Breast epithelium (tissue), 4 donors: ENCODE results near the gene TNFSF10. TPM values are rescaled to one million over a fixed set of nuclear protein-coding genes. Genes with fewer than 3 reads are reported as not detected.
"Not testable (repeated sequence)": the region's sequence is repeated elsewhere in the genome, so short reads cannot be mapped to it uniquely, and the experiment has no call there.

Experiments used
- DNase-seq, 2 donors: peaks; one replicate each; pipeline ENCODE4 v3.0.0-alpha.2; 2019; ENCODE audit warnings: low spot score in 2 of 2
- H3K27ac ChIP-seq, 2 donors: fragments of 200-600 bp; sonication (generic) in 1 of 2; one replicate each; pipeline ENCODE4 v1.5.1; 2016 to 2019; ENCODE audit warnings: mild to moderate bottlenecking in 1 of 2
- H3K27me3 ChIP-seq, 2 donors: fragments of 200-600 bp; sonication (generic) in 1 of 2; one replicate each; pipeline versions ENCODE4 v1.5.1 to v1.6.0; 2017 to 2019; ENCODE audit warnings: control low read depth in 1 of 2, mild to moderate bottlenecking in 1 of 2
- H3K36me3 ChIP-seq: fragments of 200-600 bp; one replicate; pipeline ENCODE4 v1.5.1; 2019
- H3K4me1 ChIP-seq, 2 donors: fragments of 200-600 bp; sonication (generic); one replicate each; pipeline ENCODE4 v1.5.1; 2016 to 2019; ENCODE audit warnings: control low read depth in 1 of 2
- H3K4me3 ChIP-seq, 3 donors: fragments of 200-600 bp; sonication (generic); 1 replicate in 2 of 3; 2 replicates in 1 of 3; pipeline ENCODE4 v1.5.1; 2016 to 2019; ENCODE audit warnings: mild to moderate bottlenecking in 3 of 3, moderate library complexity in 2 of 3
- H3K9me3 ChIP-seq, 2 donors: fragments of 200-600 bp; sonication (generic) in 1 of 2; one replicate each; pipeline ENCODE4 v1.5.1; 2016 to 2019; ENCODE audit warnings: control low read depth in 1 of 2
- CTCF ChIP-seq, 3 donors: fragments of 450-650 bp; IDR thresholded peaks; one replicate each; pipeline ENCODE4 v1.5.1; 2016 to 2017; ENCODE audit warnings: antibody characterized with exemption in 3 of 3, mild to moderate bottlenecking in 3 of 3, moderate library complexity in 3 of 3
- POLR2A ChIP-seq: fragments of 450-650 bp; IDR thresholded peaks from one replicate; pipeline ENCODE4 v1.6.1; 2016; ENCODE audit warnings: antibody characterized with exemption, mild to moderate bottlenecking, moderate library complexity
- POLR2AphosphoS5 ChIP-seq, 3 donors: sonication (generic); formaldehyde crosslinking; IDR thresholded peaks; one replicate each; pipeline ENCODE4 v1.6.1; 2017; ENCODE audit warnings: antibody characterized with exemption in 3 of 3
- intact Hi-C: fragments of 100-400 bp; cut with DNase I; formaldehyde crosslinking; loops from one replicate; pipeline ENCODE4 v1.15.1; 2023; ENCODE audit warnings: low total_unique reads
- total RNA-seq, 3 donors: library from RNA; depleted of rRNA; stranded (reverse); fragments of >200 nt; gene quantifications; one replicate each; pipeline ENCODE4 v1.1.0, GENCODE V29; 2016

TNFSF10 gene
- 100 to 1,000 TPM in 2 of 3 donors, 10 to 100 TPM in 1; 37.0 to 294 (median 155) TPM for total RNA-seq

- intact Hi-C loops = no loop called here
- peaks cover 0 to 4% of the 10 kb centered on the region in 2 donors for H3K4me1 ChIP-seq
- H3K27me3 ChIP-seq = no peaks in the 10 kb centered on the region
- peak within 1 kb of the TSS; percentile 91 to 92 for H3K27ac ChIP-seq
- no peaks in the 10 kb centered on the region for H3K9me3 ChIP-seq
- H3K4me3 ChIP-seq = peak within 1 kb of the TSS; percentile 59 to 75 (median 72)
- no peaks in the 10 kb centered on the region for H3K36me3 ChIP-seq
- DNase-seq = peak; percentile 60 to 80
- TF ChIP-seq CTCF (IDR thresholded peaks at IDR 0.05) = no peak
- peak; percentile 66 for TF ChIP-seq POLR2A
- peak; percentile 67 to 73 (median 68) for TF ChIP-seq POLR2AphosphoS5 (IDR thresholded peaks at IDR 0.05)
Observed at GRCh38 chr3:172522871-172523818, at the start of gene TNFSF10. TSS of gene TNFSF10 (minus strand) at chr3:172523430. CDS start at chr3:172523384, 46 bp downstream.

GRCh38 chr3:172569128-172570008 is 46.1 kb upstream of the TNFSF10 start:
- no peaks in the 10 kb centered on the region for H3K27me3 ChIP-seq
- no peak overlapping the region for H3K4me3 ChIP-seq
- H3K4me1 ChIP-seq = no peaks in the 10 kb centered on the region
- peaks cover 8 to 9% of the 10 kb centered on the region in 2 donors for H3K9me3 ChIP-seq
- H3K36me3 ChIP-seq = no peaks in the 10 kb centered on the region
- intact Hi-C loops = no loop called here
- DNase-seq = no peak
- TF ChIP-seq POLR2AphosphoS5 (IDR thresholded peaks at IDR 0.05) (no peak), CTCF (IDR thresholded peaks at IDR 0.05) (no peak), POLR2A (no peak)
- no peak overlapping the region for H3K27ac ChIP-seq

- H3K4me3 ChIP-seq = no peak overlapping the region
- peaks cover 8 to 9% of the 10 kb centered on the region in 2 donors for H3K9me3 ChIP-seq
- no peak for DNase-seq
- H3K36me3 ChIP-seq = no peaks in the 10 kb centered on the region
- H3K4me1 ChIP-seq = peaks cover 0 to 6% of the 10 kb centered on the region in 2 donors
- no peaks in the 10 kb centered on the region for H3K27me3 ChIP-seq
- intact Hi-C loops = no loop called here
- H3K27ac ChIP-seq = no peak overlapping the region
- TF ChIP-seq POLR2AphosphoS5 (IDR thresholded peaks at IDR 0.05) (no peak), POLR2A (no peak), CTCF (IDR thresholded peaks at IDR 0.05) (no peak)
Observed at GRCh38 chr3:172568701-172569100, 45.5 kb upstream of the TNFSF10 start.

- H3K4me3 ChIP-seq, H3K27me3 ChIP-seq, H3K27ac ChIP-seq, H3K36me3 ChIP-seq, intact Hi-C loops, DNase-seq, H3K9me3 ChIP-seq: not testable (repeated sequence)
- peaks cover 0 to 15% of the 10 kb centered on the region in 2 donors for H3K4me1 ChIP-seq
Observed at GRCh38 chr3:172566785-172567184, 43.6 kb upstream of the TNFSF10 start.

- peak overlapping the region; percentile 20 to 94 for H3K27ac ChIP-seq
Observed at GRCh38 chr3:172564499-172564898, 41.3 kb upstream of the TNFSF10 start.

More at GRCh38 chr3:172564499-172564898, 41.3 kb upstream of the TNFSF10 start:
- no peak overlapping the region for H3K4me3 ChIP-seq
- H3K4me1 ChIP-seq = peaks cover 0 to 20% of the 10 kb centered on the region in 2 donors
- TF ChIP-seq CTCF (IDR thresholded peaks at IDR 0.05) (no peak), POLR2AphosphoS5 (IDR thresholded peaks at IDR 0.05) (no peak), POLR2A (no peak)
- no peak for DNase-seq
- no peaks in the 10 kb centered on the region for H3K9me3 ChIP-seq
- H3K36me3 ChIP-seq = no peaks in the 10 kb centered on the region
- intact Hi-C loops = no loop called here
- H3K27me3 ChIP-seq = no peaks in the 10 kb centered on the region
